Natural killer cell treated with Interleukin-12 subunit alpha and Interleukin-12 subunit beta and Interleukin-15 and Interleukin-18, amount 100 ng/mL, for 72 hours (primary cell): ENCODE measurements around the gene AP1G1. TPM values are rescaled to one million over a fixed set of nuclear protein-coding genes. Genes with fewer than 3 reads are reported as not detected.

Experiments used
- ATAC-seq, 2 donors: fragments of 150-1000 bp; cut with Tn5 transposase in 1 of 2; sonication (Bioruptor Pico), chemical (Tn5 transposase) in 1 of 2; 2 replicates each; pipeline ENCODE4 v1.10.0; 2021
- DNase-seq: peaks from one replicate; pipeline ENCODE4 v3.0.0; 2022; ENCODE audit warnings: low spot score
- H3K27ac Mint-ChIP-seq, 2 donors: 1 replicate in 1 of 2; 2 replicates in 1 of 2; pipeline ENCODE4 v1.8.0; 2022; ENCODE audit warnings: mixed read lengths in 2 of 2, mild to moderate bottlenecking in 1 of 2, moderate library complexity in 1 of 2
- H3K27me3 Mint-ChIP-seq, 2 donors: 1 replicate in 1 of 2; 2 replicates in 1 of 2; pipeline ENCODE4 v1.8.0; 2022; ENCODE audit warnings: mixed read lengths in 2 of 2
- H3K36me3 Mint-ChIP-seq: one replicate; pipeline ENCODE4 v1.8.0; 2022; ENCODE audit warnings: mixed read lengths
- H3K4me1 Mint-ChIP-seq, 2 donors: 1 replicate in 1 of 2; 2 replicates in 1 of 2; pipeline ENCODE4 v1.8.0; 2022; ENCODE audit warnings: low read depth in 2 of 2, mixed read lengths in 2 of 2, mild to moderate bottlenecking in 1 of 2
- H3K4me3 Mint-ChIP-seq: one replicate; pipeline ENCODE4 v1.8.0; 2022; ENCODE audit warnings: mixed read lengths
- H3K9me3 Mint-ChIP-seq: 2 replicates; pipeline ENCODE4 v1.8.0; 2022; ENCODE audit warnings: mixed read lengths
- total RNA-seq, 2 donors: library from RNA; stranded (reverse); gene quantifications; one replicate each; pipeline ENCODE4 v1.2.3, GENCODE V29; 2022

Gene AP1G1
- 100 to 1,000 TPM; 111 to 120 TPM for total RNA-seq

- no peaks in the 10 kb centered on the region for H3K27me3 Mint-ChIP-seq
- ATAC-seq: peak; percentile 97
- H3K9me3 Mint-ChIP-seq: no peaks in the 10 kb centered on the region
- DNase-seq: peak; percentile 93
- peaks cover 4% of the 10 kb centered on the region for H3K36me3 Mint-ChIP-seq
- H3K4me1 Mint-ChIP-seq: peaks cover 9 to 16% of the 10 kb centered on the region in 2 donors
- peak within 1 kb of the TSS; percentile 93 for H3K4me3 Mint-ChIP-seq
- peak within 1 kb of the TSS; percentile 87 to 96 for H3K27ac Mint-ChIP-seq
Measured at GRCh38 chr16:71808593-71809459, at the start of gene AP1G1. AP1G1 (minus strand) TSS chr16:71808834; CDS start chr16:71789479, 19,355 bp downstream.

DNA sequence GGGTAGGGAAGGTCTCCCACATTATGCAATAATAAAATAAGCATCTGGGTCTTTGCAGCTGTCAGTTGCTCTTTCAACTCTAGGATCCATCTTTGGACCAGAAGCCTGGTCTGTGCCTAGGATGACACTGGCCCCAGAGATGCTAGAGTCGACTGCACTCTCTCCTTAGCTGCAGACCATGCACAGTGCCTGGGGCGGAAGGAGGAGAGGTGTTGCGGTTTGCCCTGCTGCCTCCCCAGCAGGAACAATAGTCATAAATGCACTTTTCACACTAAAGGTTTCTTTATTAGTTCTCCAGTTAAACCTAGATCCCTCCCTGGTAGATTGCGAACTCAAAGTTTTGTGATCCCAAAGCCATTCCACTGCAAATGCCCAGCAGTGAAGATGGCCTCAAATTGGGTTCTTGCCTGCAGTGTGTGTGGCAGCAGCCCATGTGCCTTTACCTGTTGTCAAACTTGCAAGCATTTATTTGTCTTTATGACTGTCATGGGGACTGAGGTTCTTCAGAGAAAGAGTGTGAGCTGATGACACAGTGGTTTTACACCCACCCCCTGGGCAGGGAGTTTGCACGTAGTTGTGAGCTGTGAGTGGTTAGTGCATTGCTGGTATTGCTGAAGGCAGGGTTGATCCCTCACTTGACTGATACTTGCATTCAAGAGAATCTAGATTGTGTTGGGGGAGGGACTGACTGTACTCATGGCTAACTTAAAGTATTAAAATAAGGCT is 47.5 kb upstream of the AP1G1 start:
- Mint-ChIP-seq H3K9me3 (no peaks in the 10 kb centered on the region), H3K27ac (peak overlapping the region; percentile 84 to 93), H3K36me3 (peaks cover 4% of the 10 kb centered on the region), H3K4me1 (peaks cover 32 to 46% of the 10 kb centered on the region in 2 donors), H3K4me3 (peak overlapping the region; percentile 84), H3K27me3 (no peaks in the 10 kb centered on the region)
- DNase-seq (peak; percentile 68), ATAC-seq (peak; percentile 91 to 93)

GRCh38 chr16:71854369-71854948 is 45.8 kb upstream of the AP1G1 start:
- ATAC-seq (no peak), DNase-seq (no peak)
- Mint-ChIP-seq H3K9me3 (no peaks in the 10 kb centered on the region), H3K27me3 (no peaks in the 10 kb centered on the region), H3K4me1 (peaks cover 35 to 46% of the 10 kb centered on the region in 2 donors), H3K27ac (peak overlapping the region; percentile 84 to 93), H3K4me3 (peak overlapping the region; percentile 28), H3K36me3 (peaks cover 12% of the 10 kb centered on the region)

DNA sequence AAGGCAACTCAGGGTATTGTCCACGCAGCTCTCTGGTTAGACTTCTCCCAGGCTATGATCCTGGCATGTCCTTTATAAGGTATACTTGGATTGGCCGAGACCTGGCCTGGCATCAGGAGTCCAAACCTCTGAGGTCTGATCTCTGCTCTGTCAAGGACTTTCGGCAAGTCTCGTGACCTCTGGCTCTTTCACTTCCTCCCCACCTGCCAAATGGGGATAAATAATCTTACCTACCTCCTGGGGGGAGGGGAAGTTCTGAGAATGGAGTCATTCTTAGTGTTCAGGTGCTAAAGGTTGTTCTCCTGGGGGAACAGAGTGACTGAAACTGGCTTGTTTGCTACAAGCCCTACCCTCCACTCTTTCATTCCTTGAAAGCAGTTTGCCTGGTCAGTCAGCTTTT is 44.8 kb upstream of the AP1G1 start:
- no peaks in the 10 kb centered on the region for H3K27me3 Mint-ChIP-seq
- H3K4me1 Mint-ChIP-seq: peaks cover 41 to 43% of the 10 kb centered on the region in 2 donors
- H3K4me3 Mint-ChIP-seq: peak overlapping the region; percentile 28
- peak overlapping the region; percentile 59 to 84 for H3K27ac Mint-ChIP-seq
- H3K36me3 Mint-ChIP-seq: peaks cover 14% of the 10 kb centered on the region
- ATAC-seq (no peak), DNase-seq (no peak)
- no peaks in the 10 kb centered on the region for H3K9me3 Mint-ChIP-seq

- DNase-seq (no peak), ATAC-seq (no peak)
- Mint-ChIP-seq H3K36me3 (peaks cover 19% of the 10 kb centered on the region), H3K27me3 (no peaks in the 10 kb centered on the region), H3K9me3 (no peaks in the 10 kb centered on the region), H3K4me1 (peaks cover 46 to 49% of the 10 kb centered on the region in 2 donors), H3K4me3 (no peak overlapping the region), H3K27ac (peak overlapping the region in 1 of 2 donors; percentile 44)
Measured at GRCh38 chr16:71852561-71852960, 43.9 kb upstream of the AP1G1 start.

DNA sequence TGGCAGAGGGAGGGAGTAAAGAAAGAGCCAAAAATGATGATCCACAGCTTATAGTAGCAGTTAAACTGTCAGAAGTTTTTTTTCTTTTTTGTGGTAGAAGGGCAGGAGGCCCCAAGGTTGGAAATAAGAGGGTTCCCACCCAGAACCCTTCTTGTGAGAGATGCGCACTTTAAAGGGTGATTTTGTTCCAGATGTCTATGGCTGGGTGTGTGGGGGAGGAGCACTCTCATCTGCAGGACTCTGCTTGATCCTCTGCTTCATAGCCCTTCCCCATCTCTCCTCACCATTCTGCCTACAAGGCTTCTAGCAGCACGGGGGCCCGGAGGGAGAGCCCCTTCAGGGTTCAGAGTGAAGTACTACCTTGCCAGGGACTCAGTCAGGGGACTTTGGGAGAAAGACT is 43.5 kb upstream of the AP1G1 start:
- Mint-ChIP-seq H3K27me3 (no peaks in the 10 kb centered on the region), H3K4me3 (no peak overlapping the region), H3K27ac (peak overlapping the region in 1 of 2 donors; percentile 44), H3K4me1 (peaks cover 46 to 50% of the 10 kb centered on the region in 2 donors), H3K9me3 (no peaks in the 10 kb centered on the region), H3K36me3 (peaks cover 19% of the 10 kb centered on the region)
- no peak for DNase-seq
- ATAC-seq: no peak

DNA sequence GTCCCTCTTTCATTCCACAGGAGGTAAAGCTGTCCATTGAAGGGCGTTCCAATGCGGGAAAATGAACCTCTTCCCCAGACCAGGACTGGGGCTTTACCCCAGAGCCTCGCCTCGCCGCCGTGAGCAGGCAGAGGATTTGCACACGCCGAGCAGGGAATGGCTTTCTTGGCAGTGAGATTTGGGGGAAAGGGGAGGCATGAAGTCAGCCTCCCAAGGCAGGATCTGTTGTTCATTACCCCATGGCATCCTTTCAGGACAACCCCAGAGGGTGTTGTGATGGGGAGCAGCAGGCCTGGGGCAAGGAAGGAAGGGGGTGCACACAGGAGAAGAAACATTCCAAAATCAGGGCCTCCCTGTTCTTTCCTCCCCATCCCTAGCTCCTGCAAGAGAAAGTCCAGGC is 43.1 kb upstream of the AP1G1 start:
- peaks cover 46 to 51% of the 10 kb centered on the region in 2 donors for H3K4me1 Mint-ChIP-seq
- H3K27ac Mint-ChIP-seq: peak overlapping the region in 1 of 2 donors; percentile 44
- peaks cover 19% of the 10 kb centered on the region for H3K36me3 Mint-ChIP-seq
- H3K27me3 Mint-ChIP-seq: no peaks in the 10 kb centered on the region
- H3K9me3 Mint-ChIP-seq: no peaks in the 10 kb centered on the region
- no peak for DNase-seq
- ATAC-seq: no peak
- H3K4me3 Mint-ChIP-seq: no peak overlapping the region

DNA sequence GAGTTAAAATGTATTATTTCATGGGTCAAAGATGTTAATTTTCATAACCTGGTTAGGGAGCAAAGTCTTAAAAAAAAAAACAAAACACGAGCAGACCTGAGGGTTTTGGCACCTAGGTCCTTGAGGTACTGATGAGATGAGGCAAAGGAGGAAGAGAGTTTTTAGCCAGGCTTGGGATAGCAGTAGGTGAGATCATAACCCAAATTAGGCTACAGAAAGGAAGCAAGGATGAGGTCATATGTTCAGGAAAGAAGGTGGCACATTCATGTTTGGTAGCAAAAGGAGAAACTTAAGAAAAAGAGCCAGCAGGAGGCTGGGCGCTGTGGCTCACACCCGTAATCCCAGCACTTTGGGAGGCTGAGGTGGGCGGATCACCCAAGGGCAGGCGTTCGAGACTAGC is 40.0 kb upstream of the AP1G1 start:
- Mint-ChIP-seq H3K27me3 (no peaks in the 10 kb centered on the region), H3K36me3 (peaks cover 19% of the 10 kb centered on the region), H3K27ac (peak overlapping the region in 1 of 2 donors; percentile 97), H3K4me3 (no peak overlapping the region), H3K4me1 (peaks cover 20 to 40% of the 10 kb centered on the region in 2 donors), H3K9me3 (no peaks in the 10 kb centered on the region)
- DNase-seq (no peak), ATAC-seq (no peak)

DNA sequence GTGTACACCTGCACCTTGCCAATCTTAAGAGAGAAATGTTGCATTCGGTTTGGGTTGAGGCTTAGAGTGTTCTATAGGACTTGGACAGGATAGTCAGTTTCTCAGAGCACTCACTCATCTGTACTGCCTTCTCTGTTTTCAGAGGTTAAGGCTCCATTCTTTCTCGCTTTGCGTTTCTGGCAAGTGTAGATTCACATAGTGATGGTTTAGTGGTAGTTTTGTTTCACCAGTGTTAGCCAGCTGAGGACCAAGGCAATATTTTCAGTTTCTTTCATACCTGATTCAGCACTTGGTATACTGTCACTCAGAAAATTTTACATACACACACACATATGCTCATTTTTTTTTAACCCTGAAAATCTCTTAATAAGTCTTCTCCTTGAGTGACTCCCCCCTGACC is 38.5 kb upstream of the AP1G1 start:
- no peak for ATAC-seq
- no peak for DNase-seq
- Mint-ChIP-seq H3K4me3 (peak overlapping the region; percentile 88), H3K36me3 (peaks cover 19% of the 10 kb centered on the region), H3K4me1 (peaks cover 25 to 37% of the 10 kb centered on the region in 2 donors), H3K27me3 (no peaks in the 10 kb centered on the region), H3K9me3 (no peaks in the 10 kb centered on the region), H3K27ac (peak overlapping the region; percentile 84 to 97)

DNA sequence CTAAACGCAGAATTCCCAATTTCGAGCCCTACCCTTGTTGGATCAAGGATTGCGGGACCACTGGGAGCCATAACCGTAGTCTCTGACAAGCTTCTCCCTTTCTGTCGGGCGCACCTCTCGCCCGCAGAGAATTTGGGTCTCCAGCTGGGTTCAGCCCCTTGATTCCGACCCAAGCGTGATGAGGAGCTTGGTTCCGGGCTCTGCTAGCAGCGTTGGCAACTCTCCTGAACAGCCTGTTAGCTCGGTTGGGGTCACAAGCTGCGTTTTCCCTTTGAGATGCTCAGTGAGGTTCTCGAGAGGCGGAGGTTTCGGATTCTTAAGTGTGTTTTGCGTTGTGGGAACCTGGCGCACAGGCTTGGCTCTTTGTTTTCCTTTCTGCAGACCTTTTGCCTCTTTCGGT is 37.8 kb upstream of the AP1G1 start:
- Mint-ChIP-seq H3K9me3 (no peaks in the 10 kb centered on the region), H3K36me3 (peaks cover 19% of the 10 kb centered on the region), H3K4me1 (peaks cover 25 to 37% of the 10 kb centered on the region in 2 donors), H3K27ac (peak overlapping the region; percentile 84 to 97), H3K4me3 (peak overlapping the region; percentile 88), H3K27me3 (no peaks in the 10 kb centered on the region)
- no peak for DNase-seq
- ATAC-seq: no peak

DNA sequence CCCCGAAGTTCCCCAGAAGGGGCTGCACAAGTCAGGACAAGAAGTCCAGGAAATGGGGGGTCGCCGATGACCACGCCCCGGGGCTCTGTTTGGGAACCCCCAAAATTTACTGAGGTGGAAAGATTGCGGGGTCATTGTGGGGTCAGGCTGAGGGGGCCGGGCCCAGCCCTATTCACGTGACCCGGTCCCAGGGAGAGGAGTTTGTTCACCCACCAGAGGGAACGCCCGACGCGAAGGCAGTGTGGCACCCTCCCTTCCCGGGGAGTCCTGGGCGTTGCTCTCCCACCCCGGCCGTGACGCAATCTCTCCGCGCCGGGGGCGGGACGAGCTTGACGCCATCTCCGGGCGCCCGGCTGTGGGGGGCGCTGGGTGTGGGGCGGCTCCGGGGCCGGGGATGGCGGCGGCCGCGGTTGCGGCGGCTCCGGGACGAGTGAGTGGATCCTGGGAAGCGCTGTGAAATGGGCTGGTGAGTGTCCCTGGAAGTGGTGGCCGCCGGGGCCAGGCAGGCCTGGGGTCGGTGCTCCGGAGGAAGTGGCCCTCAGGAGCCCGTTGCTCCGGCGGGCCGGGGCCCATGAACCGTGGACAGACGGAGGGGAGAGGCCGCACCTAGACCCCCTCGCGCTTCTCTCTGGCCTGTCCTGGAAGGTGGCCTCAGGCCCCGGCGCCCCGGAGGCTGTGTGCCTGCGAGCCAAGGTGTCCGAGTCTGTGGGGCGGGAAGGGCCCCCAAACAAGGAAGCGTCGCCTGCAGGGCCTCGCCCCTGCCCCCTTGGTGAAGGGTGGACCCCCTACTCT is 37.2 kb upstream of the AP1G1 start, which contains the start of gene ATXN1L:
Gene ATXN1L (plus strand): TSS at position 338 of the 792 bp plus-strand sequence. CDS start 3,765 bp downstream, outside the sequence.
- H3K9me3 Mint-ChIP-seq: no peaks in the 10 kb centered on the region
- peak within 1 kb of the TSS; percentile 84 to 97 for H3K27ac Mint-ChIP-seq
- ATAC-seq: peak; percentile 96 to 97
- H3K36me3 Mint-ChIP-seq: peaks cover 19% of the 10 kb centered on the region
- H3K27me3 Mint-ChIP-seq: no peaks in the 10 kb centered on the region
- peaks cover 25 to 37% of the 10 kb centered on the region in 2 donors for H3K4me1 Mint-ChIP-seq
- H3K4me3 Mint-ChIP-seq: peak within 1 kb of the TSS; percentile 88
- DNase-seq: peak; percentile 95

DNA sequence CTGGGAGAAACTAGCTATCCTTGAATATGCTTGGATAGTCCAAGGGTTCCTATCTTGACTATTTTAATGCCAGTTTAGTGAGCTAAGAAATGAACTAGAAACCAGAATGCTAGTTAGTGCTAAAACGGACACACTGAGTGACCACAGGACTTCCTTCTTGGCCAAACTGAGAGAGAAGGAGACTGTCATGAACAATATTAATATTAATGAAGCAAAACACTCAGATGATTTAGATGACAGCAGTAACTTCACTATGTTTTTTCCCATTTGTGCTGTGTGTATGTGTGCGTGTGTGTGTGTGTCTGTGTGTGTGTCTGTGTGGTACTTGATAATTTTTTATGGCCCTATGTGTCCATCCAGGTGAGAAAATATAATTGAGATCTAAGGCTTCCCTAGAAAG is 34.9 kb upstream of the AP1G1 start:
- Mint-ChIP-seq H3K27me3 (no peaks in the 10 kb centered on the region), H3K4me3 (no peak overlapping the region), H3K4me1 (peaks cover 25 to 27% of the 10 kb centered on the region in 2 donors), H3K9me3 (no peaks in the 10 kb centered on the region), H3K27ac (no peak overlapping the region), H3K36me3 (peaks cover 7% of the 10 kb centered on the region)
- ATAC-seq (no peak), DNase-seq (no peak)

DNA sequence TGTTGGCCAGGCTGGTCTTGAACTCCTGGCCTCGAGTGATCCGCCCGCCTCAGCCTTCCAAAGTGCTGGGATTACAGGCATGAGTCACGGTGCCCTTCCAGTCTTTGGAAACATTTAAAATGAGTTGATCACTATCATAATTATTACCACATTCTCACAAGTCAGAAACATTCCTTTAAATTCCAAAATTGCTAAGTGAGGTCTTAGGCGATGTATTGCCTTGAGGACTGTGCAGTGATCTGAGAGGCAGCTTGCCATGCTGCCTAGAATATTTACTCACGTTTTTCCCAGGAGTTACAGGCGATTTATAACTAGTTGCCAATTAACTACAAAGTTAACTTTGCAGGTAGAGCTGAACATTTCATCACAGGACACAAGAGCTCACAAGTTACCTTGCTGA is 31.4 kb upstream of the AP1G1 start:
- Mint-ChIP-seq H3K27me3 (no peaks in the 10 kb centered on the region), H3K4me3 (no peak overlapping the region), H3K36me3 (no peaks in the 10 kb centered on the region), H3K9me3 (no peaks in the 10 kb centered on the region), H3K4me1 (peaks cover under 1 to 6% of the 10 kb centered on the region in 2 donors), H3K27ac (no peak overlapping the region)
- DNase-seq (no peak), ATAC-seq (no peak)
